SK-N-SH (cell line): ENCODE results near the gene HEMK1. TPM values are rescaled to one million over a fixed set of nuclear protein-coding genes. Genes with fewer than 3 reads are reported as not detected.

Source experiments
- CTCF ChIA-PET: fragments of 300-600, 350-600 bp; formaldehyde crosslinking; extraction: SDS; loops from one replicate; lab custom pipeline; 2021; lab: Yijun Ruan, JAX
- POLR2A ChIA-PET: fragments of 350-600 bp; sonication (Branson Sonifier 250); formaldehyde crosslinking; extraction: SDS; loops from one replicate; lab custom pipeline; 2020; ENCODE audit warnings: antibody characterized with exemption, inconsistent platforms; lab: Yijun Ruan, JAX
- DNase-seq: peaks from one replicate; pipeline ENCODE4 v3.0.0; 2012
- H2AFZ ChIP-seq: fragments of 200-600 bp; sonication (generic); 2 replicates; pipeline ENCODE4 v1.8.1; 2016; ENCODE audit warnings: antibody characterized with exemption, mild to moderate bottlenecking, low read depth
- H3F3A ChIP-seq: fragments of 200-600 bp; sonication (generic); replicated peaks from 2 replicates; pipeline ENCODE3; 2016; ENCODE audit warnings: antibody characterized with exemption, mild to moderate bottlenecking; ENCODE audit not compliant: insufficient read depth
- H3K27ac ChIP-seq, 2 experiments: fragments of 200-500 bp in 1 of 2; fragments of 200-600 bp in 1 of 2; sonication (Bioruptor generic) in 1 of 2; sonication (generic), shearing (Covaris generic) in 1 of 2; 2 replicates each; pipeline versions ENCODE4 v1.5.1 to v1.6.1; 2014 to 2016; ENCODE audit warnings: low read depth in 2 of 2, inconsistent platforms in 1 of 2, low read length in 1 of 2, mild to moderate bottlenecking in 1 of 2, mixed read lengths in 1 of 2
- H3K27me3 ChIP-seq: fragments of 200-600 bp; sonication (generic), shearing (Covaris generic); 2 replicates; pipeline ENCODE4 v1.6.1; 2016; ENCODE audit warnings: mixed run types; ENCODE audit not compliant: insufficient read depth
- H3K36me3 ChIP-seq, 2 experiments: fragments of 200-500 bp in 1 of 2; fragments of 200-600 bp in 1 of 2; sonication (Bioruptor generic) in 1 of 2; sonication (generic) in 1 of 2; replicated peaks in 1 of 2; 2 replicates each; pipeline versions ENCODE3 to v1.5.1; 2014 to 2016; ENCODE audit warnings: low read length in 1 of 2, mild to moderate bottlenecking in 1 of 2; ENCODE audit not compliant: insufficient read depth in 2 of 2, control insufficient read depth in 1 of 2
- H3K4me1 ChIP-seq, 2 experiments: fragments of 200-500 bp in 1 of 2; fragments of 200-600 bp in 1 of 2; sonication (Bioruptor generic) in 1 of 2; sonication (generic), shearing (Covaris generic) in 1 of 2; 2 replicates each; pipeline versions ENCODE4 v1.5.1 to v1.6.1; 2014 to 2016; ENCODE audit warnings: low read depth in 1 of 2, low read length in 1 of 2, mixed run types in 1 of 2; ENCODE audit not compliant: insufficient read depth in 2 of 2, control insufficient read depth in 1 of 2
- H3K4me2 ChIP-seq: fragments of 200-600 bp; sonication (generic), shearing (Covaris generic); 2 replicates; pipeline ENCODE4 v1.6.1; 2017; ENCODE audit warnings: mixed run types
- H3K4me3 ChIP-seq, 2 experiments: fragments of 200-500 bp in 1 of 2; fragments of 200-600 bp in 1 of 2; sonication (Bioruptor generic) in 1 of 2; sonication (generic), shearing (Covaris generic) in 1 of 2; 2 replicates each; pipeline versions ENCODE4 v1.5.1 to v1.8.1; 2014 to 2016; ENCODE audit warnings: low read depth in 2 of 2, inconsistent platforms in 1 of 2, low read length in 1 of 2, mild to moderate bottlenecking in 1 of 2, mixed read lengths in 1 of 2, moderate library complexity in 1 of 2
- H3K79me2 ChIP-seq: fragments of 200-600 bp; sonication (generic); 2 replicates; pipeline ENCODE4 v1.8.1; 2017; ENCODE audit warnings: mild to moderate bottlenecking; ENCODE audit not compliant: insufficient read depth
- H3K9ac ChIP-seq: fragments of 200-600 bp; sonication (generic); 2 replicates; pipeline ENCODE4 v1.6.1; 2017; ENCODE audit warnings: mixed run types
- H3K9me2 ChIP-seq: fragments of 200-600 bp; sonication (generic); 2 replicates; pipeline ENCODE4 v1.6.1; 2017; ENCODE audit warnings: mixed run types
- H3K9me3 ChIP-seq: fragments of 200-600 bp; sonication (generic); 2 replicates; pipeline ENCODE4 v1.6.1; 2017; ENCODE audit warnings: mixed run types, mild to moderate bottlenecking, moderate library complexity
- H4K20me1 ChIP-seq: fragments of 200-600 bp; sonication (generic); 2 replicates; pipeline ENCODE4 v1.6.1; 2017; ENCODE audit warnings: mild to moderate bottlenecking, mixed run types; ENCODE audit not compliant: insufficient read depth
- FOXJ3 ChIP-seq: sonication (generic); formaldehyde crosslinking; IDR thresholded peaks from 2 replicates; pipeline ENCODE4 v1.5.1; 2020; ENCODE audit warnings: mild to moderate bottlenecking, missing genetic modification reagents
- FOXM1 ChIP-seq: IDR thresholded peaks from 2 replicates; pipeline ENCODE4 v1.4.0; 2012; ENCODE audit warnings: low read depth, mild to moderate bottlenecking
- GATA2 ChIP-seq: sonication (generic); formaldehyde crosslinking; IDR thresholded peaks from 2 replicates; pipeline ENCODE4 v1.5.0; 2020; ENCODE audit warnings: mild to moderate bottlenecking, missing genetic modification reagents
- JUND ChIP-seq: IDR thresholded peaks from 2 replicates; pipeline ENCODE4 v1.4.0; 2012
- MEF2A ChIP-seq: IDR thresholded peaks from 2 replicates; pipeline ENCODE4 v1.4.0; 2012; ENCODE audit warnings: low read depth, borderline replicate concordance
- MXI1 ChIP-seq: IDR thresholded peaks from 2 replicates; pipeline ENCODE4 v1.6.1; 2012; ENCODE audit warnings: mild to moderate bottlenecking, low read depth, low read length, improper control_type of control experiment
- NRF1 ChIP-seq: IDR thresholded peaks from 2 replicates; pipeline ENCODE4 v1.6.1; 2012; ENCODE audit warnings: low read depth, mild to moderate bottlenecking, low read length
- POLR2AphosphoS5 ChIP-seq: IDR thresholded peaks from 2 replicates; pipeline ENCODE4 v1.6.1; 2012; ENCODE audit warnings: low read depth, low read length
- RAD21 ChIP-seq: IDR thresholded peaks from 2 replicates; pipeline ENCODE4 v1.6.1; 2012; ENCODE audit warnings: mild to moderate bottlenecking, low read length
- RXRA ChIP-seq: IDR thresholded peaks from 2 replicates; pipeline ENCODE4 v1.4.0; 2012; ENCODE audit warnings: low read depth, mild to moderate bottlenecking, borderline replicate concordance
- SMC3 ChIP-seq: IDR thresholded peaks from 2 replicates; pipeline ENCODE4 v1.6.1; 2012; ENCODE audit warnings: low read depth, low read length, improper control_type of control experiment
- TAF1 ChIP-seq: IDR thresholded peaks from 2 replicates; pipeline ENCODE4 v1.6.1; 2012; ENCODE audit warnings: low read depth, mild to moderate bottlenecking, low read length, moderate library complexity, borderline replicate concordance
- YY1 ChIP-seq: IDR thresholded peaks from 2 replicates; pipeline ENCODE4 v1.4.0; 2012; ENCODE audit warnings: low read depth, mild to moderate bottlenecking
- WGBS: methylation state at CpG from one replicate; pipeline ENCODE4 v1.1.6; 2017; ENCODE audit warnings: low lambda C conversion rate; 5-methylcytosine and 5-hydroxymethylcytosine counted together
- polyA plus RNA-seq, 3 experiments: library from polyadenylated mRNA; depleted of rRNA; stranded (reverse); fragments of >200 nt; gene quantifications; 2 replicates each; pipeline ENCODE4 v1.2.3, GENCODE V29; 2012
- TF ChIP-seq, protein P1 (sequence below): fragments of 150-350 bp; IDR thresholded peaks from 2 replicates; pipeline ENCODE4 v1.6.1; 2016; ENCODE audit warnings: mild to moderate bottlenecking, low read depth, low read length
- TF ChIP-seq, protein P2 (sequence below): fragments of 150-350 bp; IDR thresholded peaks from 2 replicates; pipeline ENCODE4 v1.6.1; 2017; ENCODE audit warnings: antibody characterized with exemption, low read length, low read depth, borderline replicate concordance
- TF ChIP-seq, protein P3 (sequence below): IDR thresholded peaks from 2 replicates; pipeline ENCODE4 v1.4.0; 2012; ENCODE audit warnings: low read depth, borderline replicate concordance

The HEMK1 gene
- polyA plus RNA-seq, 1 of the 3 experiments (the other 2 are of a cell fraction), result 15.4 TPM

GRCh38 chr3:50552598-50552997, 16.7 kb upstream of the HEMK1 start:
- H3K9me2 ChIP-seq, result no peaks in the 10 kb centered on the region
- no peak overlapping the region for H3K4me2 ChIP-seq
- no peak for TF ChIP-seq FOXM1
- TF ChIP-seq, protein P1, sequence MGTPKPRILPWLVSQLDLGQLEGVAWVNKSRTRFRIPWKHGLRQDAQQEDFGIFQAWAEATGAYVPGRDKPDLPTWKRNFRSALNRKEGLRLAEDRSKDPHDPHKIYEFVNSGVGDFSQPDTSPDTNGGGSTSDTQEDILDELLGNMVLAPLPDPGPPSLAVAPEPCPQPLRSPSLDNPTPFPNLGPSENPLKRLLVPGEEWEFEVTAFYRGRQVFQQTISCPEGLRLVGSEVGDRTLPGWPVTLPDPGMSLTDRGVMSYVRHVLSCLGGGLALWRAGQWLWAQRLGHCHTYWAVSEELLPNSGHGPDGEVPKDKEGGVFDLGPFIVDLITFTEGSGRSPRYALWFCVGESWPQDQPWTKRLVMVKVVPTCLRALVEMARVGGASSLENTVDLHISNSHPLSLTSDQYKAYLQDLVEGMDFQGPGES, result no peak
- TF ChIP-seq JUND, result no peak
- TF ChIP-seq, protein P2, sequence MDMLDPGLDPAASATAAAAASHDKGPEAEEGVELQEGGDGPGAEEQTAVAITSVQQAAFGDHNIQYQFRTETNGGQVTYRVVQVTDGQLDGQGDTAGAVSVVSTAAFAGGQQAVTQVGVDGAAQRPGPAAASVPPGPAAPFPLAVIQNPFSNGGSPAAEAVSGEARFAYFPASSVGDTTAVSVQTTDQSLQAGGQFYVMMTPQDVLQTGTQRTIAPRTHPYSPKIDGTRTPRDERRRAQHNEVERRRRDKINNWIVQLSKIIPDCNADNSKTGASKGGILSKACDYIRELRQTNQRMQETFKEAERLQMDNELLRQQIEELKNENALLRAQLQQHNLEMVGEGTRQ, result no peak
- no peak for TF ChIP-seq POLR2AphosphoS5
- TF ChIP-seq TAF1, result no peak
- TF ChIP-seq, protein P3, sequence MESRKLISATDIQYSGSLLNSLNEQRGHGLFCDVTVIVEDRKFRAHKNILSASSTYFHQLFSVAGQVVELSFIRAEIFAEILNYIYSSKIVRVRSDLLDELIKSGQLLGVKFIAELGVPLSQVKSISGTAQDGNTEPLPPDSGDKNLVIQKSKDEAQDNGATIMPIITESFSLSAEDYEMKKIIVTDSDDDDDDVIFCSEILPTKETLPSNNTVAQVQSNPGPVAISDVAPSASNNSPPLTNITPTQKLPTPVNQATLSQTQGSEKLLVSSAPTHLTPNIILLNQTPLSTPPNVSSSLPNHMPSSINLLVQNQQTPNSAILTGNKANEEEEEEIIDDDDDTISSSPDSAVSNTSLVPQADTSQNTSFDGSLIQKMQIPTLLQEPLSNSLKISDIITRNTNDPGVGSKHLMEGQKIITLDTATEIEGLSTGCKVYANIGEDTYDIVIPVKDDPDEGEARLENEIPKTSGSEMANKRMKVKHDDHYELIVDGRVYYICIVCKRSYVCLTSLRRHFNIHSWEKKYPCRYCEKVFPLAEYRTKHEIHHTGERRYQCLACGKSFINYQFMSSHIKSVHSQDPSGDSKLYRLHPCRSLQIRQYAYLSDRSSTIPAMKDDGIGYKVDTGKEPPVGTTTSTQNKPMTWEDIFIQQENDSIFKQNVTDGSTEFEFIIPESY, result no peak
- no peak for TF ChIP-seq GATA2 (CRISPR knock-in tag)
- no peak for TF ChIP-seq MXI1
- TF ChIP-seq RXRA, result no peak
- TF ChIP-seq MEF2A, result no peak
- no peak for TF ChIP-seq YY1
- TF ChIP-seq, all 33 proteins: peak for 0
- Histone ChIP-seq H3K27ac (no peak overlapping the region), H3K36me3 (no peaks in the 10 kb centered on the region), H4K20me1 (no peaks in the 10 kb centered on the region), H3K9me3 (no peaks in the 10 kb centered on the region), H3K79me2 (no peaks in the 10 kb centered on the region), H3K27me3 (no peaks in the 10 kb centered on the region), H2AFZ (no peak overlapping the region), H3K9ac (no peak overlapping the region), H3F3A (no peaks in the 10 kb centered on the region), H3K4me1 (peaks cover 0 to 33% of the 10 kb centered on the region in 2 experiments; a peak in 1 of 4 replicates), H3K4me3 (no peak overlapping the region)
- 81% methylated on average over 3 of the region's 9 CpGs for WGBS
- ChIA-PET CTCF (interaction anchor here (1.4 to 22.6 kb wide), 4 partner anchors 10 to 204 kb away, joined by 3 to 499 read pairs (median 22); no protein-coding TSS in a partner anchor), POLR2A (no interaction called here)
- no peak for DNase-seq

- no peak overlapping the region for H2AFZ ChIP-seq
- no peak overlapping the region for H3K4me3 ChIP-seq
- CTCF ChIA-PET, result interaction anchor here (1.0 to 31.2 kb wide), 4 partner anchors 11 to 184 kb away, joined by 3 to 648 read pairs (median 251); partner anchors contain the start of genes CISH and MAPKAPK3
- H3K36me3 ChIP-seq, result no peaks in the 10 kb centered on the region
- TF ChIP-seq POLR2AphosphoS5 (no peak), NRF1 (no peak), SMC3 (no peak), YY1 (no peak), GATA2 (CRISPR knock-in tag) (no peak), FOXM1 (no peak), FOXJ3 (CRISPR knock-in tag) (no peak), RAD21 (no peak)
- no peaks in the 10 kb centered on the region for H4K20me1 ChIP-seq
- 64% methylated on average over 5 of the region's 5 CpGs for WGBS
- H3K9me2 ChIP-seq, result no peaks in the 10 kb centered on the region
- no peak overlapping the region for H3K4me2 ChIP-seq
- DNase-seq, result no peak
- H3K27ac ChIP-seq, result no peak overlapping the region
- POLR2A ChIA-PET, result interaction anchor here (0.7 kb wide), 1 partner anchor 14 kb away, joined by 3 read pairs; no protein-coding TSS in a partner anchor
- H3F3A ChIP-seq, result no peaks in the 10 kb centered on the region
- H3K9me3 ChIP-seq, result no peaks in the 10 kb centered on the region
- H3K4me1 ChIP-seq, result peaks cover 0 to 27% of the 10 kb centered on the region in 2 experiments; a peak in 1 of 4 replicates
- no peaks in the 10 kb centered on the region for H3K79me2 ChIP-seq
- no peaks in the 10 kb centered on the region for H3K27me3 ChIP-seq
- H3K9ac ChIP-seq, result no peak overlapping the region
Observed at GRCh38 chr3:50554553-50554952, 14.8 kb upstream of the HEMK1 start.
